D721Med (cell line): ENCODE data around the gene FTL.

Source experiments
- DNase-seq: peaks from one replicate; pipeline ENCODE4 v3.0.0; 2011; ENCODE audit warnings: low spot score; ENCODE audit not compliant: insufficient read length
- FAIRE-seq: peaks from 2 replicates; lab custom pipeline; 2011; peaks lifted over from hg19 to GRCh38; lab: Jason Lieb, UNC
- TF ChIP-seq, protein P1 (sequence below): IDR thresholded peaks from 2 replicates; pipeline ENCODE4 v1.5.1; 2012; ENCODE audit warnings: mild to moderate bottlenecking, control low read depth; ENCODE audit not compliant: insufficient read depth; ENCODE audit errors: missing control alignments

FTL gene

GRCh38 chr19:48934837-48935236, 30.3 kb upstream of the FTL start:
- FAIRE-seq = no peak
- DNase-seq = no peak
- TF ChIP-seq, protein P1, sequence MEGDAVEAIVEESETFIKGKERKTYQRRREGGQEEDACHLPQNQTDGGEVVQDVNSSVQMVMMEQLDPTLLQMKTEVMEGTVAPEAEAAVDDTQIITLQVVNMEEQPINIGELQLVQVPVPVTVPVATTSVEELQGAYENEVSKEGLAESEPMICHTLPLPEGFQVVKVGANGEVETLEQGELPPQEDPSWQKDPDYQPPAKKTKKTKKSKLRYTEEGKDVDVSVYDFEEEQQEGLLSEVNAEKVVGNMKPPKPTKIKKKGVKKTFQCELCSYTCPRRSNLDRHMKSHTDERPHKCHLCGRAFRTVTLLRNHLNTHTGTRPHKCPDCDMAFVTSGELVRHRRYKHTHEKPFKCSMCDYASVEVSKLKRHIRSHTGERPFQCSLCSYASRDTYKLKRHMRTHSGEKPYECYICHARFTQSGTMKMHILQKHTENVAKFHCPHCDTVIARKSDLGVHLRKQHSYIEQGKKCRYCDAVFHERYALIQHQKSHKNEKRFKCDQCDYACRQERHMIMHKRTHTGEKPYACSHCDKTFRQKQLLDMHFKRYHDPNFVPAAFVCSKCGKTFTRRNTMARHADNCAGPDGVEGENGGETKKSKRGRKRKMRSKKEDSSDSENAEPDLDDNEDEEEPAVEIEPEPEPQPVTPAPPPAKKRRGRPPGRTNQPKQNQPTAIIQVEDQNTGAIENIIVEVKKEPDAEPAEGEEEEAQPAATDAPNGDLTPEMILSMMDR = no peak

GRCh38 chr19:48935864-48936263, 29.2 kb upstream of the FTL start:
- DNase-seq (no peak), FAIRE-seq (no peak)
- TF ChIP-seq, protein P1 = no peak

- DNase-seq = no peak
- FAIRE-seq = no peak
- TF ChIP-seq, protein P1 = no peak
Observed at GRCh38 chr19:48938256-48938655, 26.9 kb upstream of the FTL start.

DNA sequence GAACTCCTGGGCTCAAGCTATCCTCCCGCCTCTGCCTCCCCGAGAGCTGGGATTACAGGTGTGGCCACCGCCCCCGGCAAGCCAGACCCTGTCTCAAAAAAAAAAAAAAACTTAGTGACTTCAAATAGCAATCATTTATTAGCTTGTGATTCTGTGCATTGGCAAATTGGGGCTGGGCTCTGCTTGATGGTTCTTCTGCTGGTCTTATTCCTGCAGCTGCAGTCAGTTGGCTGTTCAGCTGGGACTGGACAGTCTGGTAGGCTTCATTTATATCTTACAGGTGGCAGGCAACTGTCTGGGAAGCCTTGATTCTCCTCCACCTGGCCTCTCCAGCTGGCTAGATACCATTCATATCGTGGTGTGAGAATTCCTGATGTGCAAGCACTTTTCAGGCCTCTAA, 24.2 kb upstream of the FTL start:
- TF ChIP-seq, protein P1 = no peak
- FAIRE-seq (no peak), DNase-seq (no peak)

GRCh38 chr19:48943081-48943480, 22.0 kb upstream of the FTL start:
- TF ChIP-seq, protein P1 = no peak
- DNase-seq = no peak
- no peak for FAIRE-seq

- FAIRE-seq = no peak
- no peak for DNase-seq
- TF ChIP-seq, protein P1 = no peak
Observed at GRCh38 chr19:48945415-48945814, 19.7 kb upstream of the FTL start.

- DNase-seq = no peak
- TF ChIP-seq, protein P1 = no peak
- no peak for FAIRE-seq
Observed at GRCh38 chr19:48945817-48946216, 19.3 kb upstream of the FTL start.
